ENCODE results near the gene ESM1. TPM values are rescaled to one million over a fixed set of nuclear protein-coding genes. Genes with fewer than 3 reads are reported as not detected.
"Not testable (repeated sequence)": the region's sequence is repeated elsewhere in the genome, so short reads cannot be mapped to it uniquely, and the experiment has no call there.

The ESM1 gene
- total RNA-seq, 1 donor, result 1.8 TPM

GRCh38 chr5:55003432-55004065 is 18.2 kb upstream of the ESM1 start:
- H3K9me3 ChIP-seq (ENCODE audit: low read depth, low read length), result no peaks in the 10 kb centered on the region
- no peak overlapping the region for H3K4me2 ChIP-seq (ENCODE audit: insufficient read depth, low read length)
- no peaks in the 10 kb centered on the region for H3K79me2 ChIP-seq (ENCODE audit: insufficient read depth, low read length)
- TF ChIP-seq CTCF (IDR thresholded peaks at IDR 0.05; ENCODE audit: extremely low read depth, low read depth, low read length), result no peak
- no peak overlapping the region for H3K27ac ChIP-seq (ENCODE audit: low read depth, low read length)
- H2AFZ ChIP-seq (ENCODE audit: low read length), result peak overlapping the region; percentile 43
- DNase-seq (ENCODE audit: insufficient read length, low spot score, missing footprints), result no peak
- H3K4me3 ChIP-seq (ENCODE audit: insufficient read depth, low read length), result no peak overlapping the region
- no peaks in the 10 kb centered on the region for H3K27me3 ChIP-seq (ENCODE audit: insufficient read depth, low read length)
- H3K4me1 ChIP-seq (ENCODE audit: insufficient read depth, low read length), result peaks cover 6% of the 10 kb centered on the region
- no peaks in the 10 kb centered on the region for H3K36me3 ChIP-seq (ENCODE audit: insufficient read depth, low read length)
- no peaks in the 10 kb centered on the region for H4K20me1 ChIP-seq (ENCODE audit: insufficient read depth, low read length)

GRCh38 chr5:55002166-55002565 is 16.8 kb upstream of the ESM1 start:
- not testable (repeated sequence) for DNase-seq (ENCODE audit: insufficient read length, low spot score, missing footprints); H3K4me1 ChIP-seq (ENCODE audit: insufficient read depth, low read length); H3K4me3 ChIP-seq (ENCODE audit: insufficient read depth, low read length); H3K27ac ChIP-seq (ENCODE audit: low read depth, low read length); H3K9me3 ChIP-seq (ENCODE audit: low read depth, low read length); H3K4me2 ChIP-seq (ENCODE audit: insufficient read depth, low read length); H4K20me1 ChIP-seq (ENCODE audit: insufficient read depth, low read length); H3K36me3 ChIP-seq (ENCODE audit: insufficient read depth, low read length); H3K27me3 ChIP-seq (ENCODE audit: insufficient read depth, low read length); H2AFZ ChIP-seq (ENCODE audit: low read length); H3K79me2 ChIP-seq (ENCODE audit: insufficient read depth, low read length)

GRCh38 chr5:54997081-54997480 is 11.7 kb upstream of the ESM1 start:
- H3K27ac ChIP-seq (ENCODE audit: low read depth, low read length), result no peak overlapping the region

GRCh38 chr5:54996466-54996865 is 11.1 kb upstream of the ESM1 start:
- DNase-seq (ENCODE audit: insufficient read length, low spot score, missing footprints), result no peak
- Histone ChIP-seq H3K27me3 (ENCODE audit: insufficient read depth, low read length) (no peaks in the 10 kb centered on the region), H3K36me3 (ENCODE audit: insufficient read depth, low read length) (no peaks in the 10 kb centered on the region), H3K4me3 (ENCODE audit: insufficient read depth, low read length) (no peak overlapping the region), H3K27ac (ENCODE audit: low read depth, low read length) (peak overlapping the region; percentile 52), H3K4me1 (ENCODE audit: insufficient read depth, low read length) (peaks cover 9% of the 10 kb centered on the region), H3K79me2 (ENCODE audit: insufficient read depth, low read length) (no peaks in the 10 kb centered on the region), H3K4me2 (ENCODE audit: insufficient read depth, low read length) (no peak overlapping the region), H2AFZ (ENCODE audit: low read length) (peak overlapping the region; percentile 40), H3K9me3 (ENCODE audit: low read depth, low read length) (no peaks in the 10 kb centered on the region), H4K20me1 (ENCODE audit: insufficient read depth, low read length) (no peaks in the 10 kb centered on the region)
- no peak for TF ChIP-seq CTCF (IDR thresholded peaks at IDR 0.05; ENCODE audit: extremely low read depth, low read depth, low read length)

More at GRCh38 chr5:54997081-54997480, 11.7 kb upstream of the ESM1 start:
- no peaks in the 10 kb centered on the region for H4K20me1 ChIP-seq (ENCODE audit: insufficient read depth, low read length)
- no peak for DNase-seq (ENCODE audit: insufficient read length, low spot score, missing footprints)
- peaks cover 9% of the 10 kb centered on the region for H3K4me1 ChIP-seq (ENCODE audit: insufficient read depth, low read length)
- no peaks in the 10 kb centered on the region for H3K36me3 ChIP-seq (ENCODE audit: insufficient read depth, low read length)
- H2AFZ ChIP-seq (ENCODE audit: low read length), result no peak overlapping the region
- no peak overlapping the region for H3K4me3 ChIP-seq (ENCODE audit: insufficient read depth, low read length)
- H3K9me3 ChIP-seq (ENCODE audit: low read depth, low read length), result no peaks in the 10 kb centered on the region
- H3K79me2 ChIP-seq (ENCODE audit: insufficient read depth, low read length), result no peaks in the 10 kb centered on the region
- no peak overlapping the region for H3K4me2 ChIP-seq (ENCODE audit: insufficient read depth, low read length)
- TF ChIP-seq CTCF (IDR thresholded peaks at IDR 0.05; ENCODE audit: extremely low read depth, low read depth, low read length), result no peak
- H3K27me3 ChIP-seq (ENCODE audit: insufficient read depth, low read length), result no peaks in the 10 kb centered on the region

Measured in osteoblast (primary cell).